ENCODE measurements around the gene TPST2. TPM values are rescaled to one million over a fixed set of nuclear protein-coding genes. Genes with fewer than 3 reads are reported as not detected.

TPST2 gene
- total RNA-seq, 1 experiment from 2014 or later: 8.2 TPM

DNA sequence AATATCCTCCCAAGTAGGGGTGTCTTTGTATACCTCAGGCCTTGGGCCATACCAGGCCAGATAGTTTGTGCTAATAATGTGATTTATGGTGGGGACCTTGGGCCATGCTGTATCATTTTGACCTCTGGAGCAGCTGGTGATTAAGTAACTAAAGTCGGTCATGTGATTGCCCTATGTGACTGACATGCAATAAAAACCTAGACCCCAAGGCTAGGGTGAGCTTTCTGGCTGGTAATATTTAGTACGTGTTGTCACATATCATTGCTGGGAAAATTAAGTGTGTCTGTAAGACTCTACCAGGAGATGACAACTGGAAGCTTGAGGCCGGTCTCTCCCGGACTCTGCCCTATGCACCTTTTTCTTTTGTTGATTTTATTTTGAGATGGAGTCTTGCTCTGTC, 65.1 kb downstream of the TPST2 start:
- POLR2A ChIA-PET (ENCODE audit: low non-redundant PET): no interaction called here
- no peak overlapping the region for H3K4me3 ChIP-seq (ENCODE audit: low read depth, low read length, poor library complexity, severe bottlenecking)
- no peak overlapping the region for H3K27ac ChIP-seq (ENCODE audit: low read depth, low read length, poor library complexity, severe bottlenecking)
- CTCF ChIA-PET: no interaction called here
- no peaks in the 10 kb centered on the region for H3K9me3 ChIP-seq (ENCODE audit: low read depth, low read length, poor library complexity, severe bottlenecking)
- no TSS peak for BruUV-seq (replicated peaks)
- no peaks in the 10 kb centered on the region for H3K27me3 ChIP-seq (replicated peaks; ENCODE audit: insufficient read depth, low read depth, low read length, poor library complexity)
- intact Hi-C loops (cut with micrococcal nuclease; ENCODE audit: unreplicated experiment): no loop called here
- no peaks in the 10 kb centered on the region for H3K4me1 ChIP-seq (ENCODE audit: insufficient read depth, low read length, poor library complexity, severe bottlenecking)
- H3K36me3 ChIP-seq (ENCODE audit: insufficient read depth, low read length, poor library complexity, severe bottlenecking): no peaks in the 10 kb centered on the region
- DNase-seq (ENCODE audit: low spot score): no peak
- TF ChIP-seq, protein P1, sequence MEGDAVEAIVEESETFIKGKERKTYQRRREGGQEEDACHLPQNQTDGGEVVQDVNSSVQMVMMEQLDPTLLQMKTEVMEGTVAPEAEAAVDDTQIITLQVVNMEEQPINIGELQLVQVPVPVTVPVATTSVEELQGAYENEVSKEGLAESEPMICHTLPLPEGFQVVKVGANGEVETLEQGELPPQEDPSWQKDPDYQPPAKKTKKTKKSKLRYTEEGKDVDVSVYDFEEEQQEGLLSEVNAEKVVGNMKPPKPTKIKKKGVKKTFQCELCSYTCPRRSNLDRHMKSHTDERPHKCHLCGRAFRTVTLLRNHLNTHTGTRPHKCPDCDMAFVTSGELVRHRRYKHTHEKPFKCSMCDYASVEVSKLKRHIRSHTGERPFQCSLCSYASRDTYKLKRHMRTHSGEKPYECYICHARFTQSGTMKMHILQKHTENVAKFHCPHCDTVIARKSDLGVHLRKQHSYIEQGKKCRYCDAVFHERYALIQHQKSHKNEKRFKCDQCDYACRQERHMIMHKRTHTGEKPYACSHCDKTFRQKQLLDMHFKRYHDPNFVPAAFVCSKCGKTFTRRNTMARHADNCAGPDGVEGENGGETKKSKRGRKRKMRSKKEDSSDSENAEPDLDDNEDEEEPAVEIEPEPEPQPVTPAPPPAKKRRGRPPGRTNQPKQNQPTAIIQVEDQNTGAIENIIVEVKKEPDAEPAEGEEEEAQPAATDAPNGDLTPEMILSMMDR (conservative IDR thresholded peaks at IDR 0.05; ENCODE audit: low read depth, low read length): no peak
- no peak for TF ChIP-seq EZH2 (IDR thresholded peaks at IDR 0.05; ENCODE audit: borderline replicate concordance, low read depth, low read length, poor library complexity, severe bottlenecking)

DNA sequence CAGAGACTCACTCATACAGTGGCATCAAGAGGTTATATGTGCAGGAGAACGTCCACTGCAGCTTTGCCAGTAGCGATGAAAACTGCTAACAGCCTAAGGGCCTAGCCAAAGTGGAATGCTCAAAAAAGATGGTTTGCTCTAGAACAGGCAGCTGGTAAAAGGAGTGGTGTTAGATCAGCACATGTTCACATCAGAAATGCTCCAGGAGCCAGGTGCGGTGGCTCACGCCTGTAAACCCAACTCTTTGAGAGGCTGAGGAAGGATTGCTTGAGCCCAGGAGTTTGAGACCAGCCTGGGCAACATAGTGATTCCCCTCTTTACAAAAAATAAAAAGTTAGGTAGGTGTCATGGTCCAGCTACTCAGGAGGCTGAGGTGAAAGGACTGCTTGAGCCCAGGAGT, 67.3 kb downstream of the TPST2 start:
- H3K27ac ChIP-seq (ENCODE audit: low read depth, low read length, poor library complexity, severe bottlenecking): no peak overlapping the region
- CTCF ChIA-PET: interaction anchor here (0.5 kb wide), 1 partner anchor 29 kb away, joined by 12 read pairs; no protein-coding TSS in a partner anchor

DNA sequence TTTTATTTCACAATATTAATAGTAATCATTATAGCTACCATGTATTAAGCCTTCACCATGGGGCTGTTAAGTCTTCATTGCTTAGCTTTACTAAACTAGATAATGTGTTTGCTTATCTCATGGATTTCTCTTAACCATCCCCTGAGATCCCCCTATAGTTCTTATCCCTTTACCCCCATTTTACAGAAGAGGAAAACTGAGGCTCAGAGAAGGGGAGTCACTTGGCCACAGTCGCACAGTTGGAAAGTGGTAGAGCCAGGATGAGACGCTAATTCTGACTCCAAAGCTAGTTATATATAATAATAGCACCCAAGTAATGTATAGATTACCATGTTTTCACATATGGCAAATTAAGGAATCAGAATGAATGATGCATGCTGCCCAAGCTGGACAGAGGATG, 67.9 kb downstream of the TPST2 start:
- no peak for DNase-seq (ENCODE audit: low spot score)

More for the DNA sequence above, 67.3 kb downstream of the TPST2 start:
- H3K36me3 ChIP-seq (ENCODE audit: insufficient read depth, low read length, poor library complexity, severe bottlenecking): no peaks in the 10 kb centered on the region
- H3K4me3 ChIP-seq (ENCODE audit: low read depth, low read length, poor library complexity, severe bottlenecking): no peak overlapping the region
- H3K9me3 ChIP-seq (ENCODE audit: low read depth, low read length, poor library complexity, severe bottlenecking): no peaks in the 10 kb centered on the region
- H3K27me3 ChIP-seq (replicated peaks; ENCODE audit: insufficient read depth, low read depth, low read length, poor library complexity): no peaks in the 10 kb centered on the region
- POLR2A ChIA-PET (ENCODE audit: low non-redundant PET): no interaction called here
- TF ChIP-seq, protein P1 (conservative IDR thresholded peaks at IDR 0.05; ENCODE audit: low read depth, low read length): no peak
- no peak for TF ChIP-seq EZH2 (IDR thresholded peaks at IDR 0.05; ENCODE audit: borderline replicate concordance, low read depth, low read length, poor library complexity, severe bottlenecking)
- H3K4me1 ChIP-seq (ENCODE audit: insufficient read depth, low read length, poor library complexity, severe bottlenecking): no peaks in the 10 kb centered on the region
- intact Hi-C loops (cut with micrococcal nuclease; ENCODE audit: unreplicated experiment): no loop called here
- BruUV-seq (replicated peaks): no TSS peak
- DNase-seq (ENCODE audit: low spot score): no peak

More for the DNA sequence above, 67.9 kb downstream of the TPST2 start:
- no peaks in the 10 kb centered on the region for H3K36me3 ChIP-seq (ENCODE audit: insufficient read depth, low read length, poor library complexity, severe bottlenecking)
- CTCF ChIA-PET: no interaction called here
- no peak overlapping the region for H3K4me3 ChIP-seq (ENCODE audit: low read depth, low read length, poor library complexity, severe bottlenecking)
- no peaks in the 10 kb centered on the region for H3K4me1 ChIP-seq (ENCODE audit: insufficient read depth, low read length, poor library complexity, severe bottlenecking)
- TF ChIP-seq, protein P1 (conservative IDR thresholded peaks at IDR 0.05; ENCODE audit: low read depth, low read length): no peak
- no peak for TF ChIP-seq EZH2 (IDR thresholded peaks at IDR 0.05; ENCODE audit: borderline replicate concordance, low read depth, low read length, poor library complexity, severe bottlenecking)
- BruUV-seq (replicated peaks): no TSS peak
- H3K9me3 ChIP-seq (ENCODE audit: low read depth, low read length, poor library complexity, severe bottlenecking): no peaks in the 10 kb centered on the region
- POLR2A ChIA-PET (ENCODE audit: low non-redundant PET): no interaction called here
- intact Hi-C loops (cut with micrococcal nuclease; ENCODE audit: unreplicated experiment): no loop called here
- no peak overlapping the region for H3K27ac ChIP-seq (ENCODE audit: low read depth, low read length, poor library complexity, severe bottlenecking)
- H3K27me3 ChIP-seq (replicated peaks; ENCODE audit: insufficient read depth, low read depth, low read length, poor library complexity): no peaks in the 10 kb centered on the region

Data from A673 (cell line).